HepG2 (cell line): ENCODE results near the gene MYLK2. TPM values are rescaled to one million over a fixed set of nuclear protein-coding genes. Genes with fewer than 3 reads are reported as not detected.

Source experiments
- DNMT3B ChIP-seq: conservative IDR thresholded peaks from 2 replicates; pipeline ENCODE4 v1.6.1; 2016; ENCODE audit warnings: missing biosample characterization, control low read depth
- GATAD2A ChIP-seq: IDR thresholded peaks from 2 replicates; pipeline ENCODE4 v1.6.1; 2016
- GFI1 ChIP-seq: sonication (generic); formaldehyde crosslinking; IDR thresholded peaks from 2 replicates; pipeline ENCODE4 v1.5.0; 2020; ENCODE audit warnings: missing genetic modification reagents, mild to moderate bottlenecking, borderline replicate concordance
- HNF4A ChIP-seq: sonication (generic); formaldehyde crosslinking; IDR thresholded peaks from 2 replicates; pipeline ENCODE4 v1.4.0; 2020; ENCODE audit warnings: missing genetic modification reagents
- JUND ChIP-seq: sonication (generic); formaldehyde crosslinking; IDR thresholded peaks from 2 replicates; pipeline ENCODE4 v1.8.0; 2022; ENCODE audit warnings: mild to moderate bottlenecking, missing genetic modification reagents
- KAT7 ChIP-seq: IDR thresholded peaks from 2 replicates; pipeline ENCODE4 v1.6.1; 2018; ENCODE audit warnings: borderline replicate concordance, missing compliant biosample characterization
- PAWR ChIP-seq: sonication (generic); formaldehyde crosslinking; IDR thresholded peaks from 2 replicates; pipeline ENCODE4 v1.4.0; 2020; ENCODE audit warnings: missing genetic modification reagents, mild to moderate bottlenecking, borderline replicate concordance
- RNF2 ChIP-seq: fragments of 450-650 bp; conservative IDR thresholded peaks from 2 replicates; pipeline ENCODE4 v1.6.1; 2016; ENCODE audit warnings: low read depth
- TCF7 ChIP-seq: sonication (generic); IDR thresholded peaks from 2 replicates; pipeline ENCODE4 v1.6.1; 2016; ENCODE audit warnings: antibody characterized with exemption, low read depth
- TRIM24 ChIP-seq: sonication (generic); formaldehyde crosslinking; IDR thresholded peaks from 2 replicates; pipeline ENCODE4 v1.8.0; 2022; ENCODE audit warnings: mild to moderate bottlenecking, missing genetic modification reagents
- YY1 ChIP-seq: IDR thresholded peaks from 2 replicates; pipeline ENCODE4 v1.6.1; 2011; ENCODE audit warnings: low read length, low read depth, moderate library complexity, mild to moderate bottlenecking; ENCODE audit not compliant: insufficient read depth, insufficient replicate concordance
- ZNF263 ChIP-seq: sonication (generic); formaldehyde crosslinking; IDR thresholded peaks from 2 replicates; pipeline ENCODE4 v1.4.0; 2020; ENCODE audit warnings: missing genetic modification reagents
- ZNF552 ChIP-seq: sonication (generic); formaldehyde crosslinking; IDR thresholded peaks from 2 replicates; pipeline ENCODE4 v1.9.0; 2022; ENCODE audit warnings: missing genetic modification reagents, mild to moderate bottlenecking, borderline replicate concordance
- polyA plus RNA-seq, 8 experiments: library from polyadenylated mRNA; depleted of rRNA in 3 of 8; stranded (reverse) in 7 of 8; unstranded in 1 of 8; fragments of >200 nt; fragmentation: Illumina TruSeq in 4 of 8; extraction: Trizol in 4 of 8; gene quantifications; 2 replicates each; pipeline versions ENCODE4 v1.2.1 to v1.2.3, GENCODE V29; 2011 to 2016; ENCODE audit warnings: low read depth in 4 of 8, missing spikeins in 1 of 8, mixed read lengths in 1 of 8; ENCODE audit not compliant: insufficient read depth in 1 of 8
- total RNA-seq, 5 experiments: library from RNA; depleted of rRNA; stranded (reverse); fragments of >200 nt; fragmentation: Illumina TruSeq; extraction: Trizol; gene quantifications; 2 replicates each; pipeline ENCODE4 v1.2.3, GENCODE V29; 2016; ENCODE audit warnings: low read depth in 1 of 5
- TF ChIP-seq, protein P1 (sequence below): sonication (generic); formaldehyde crosslinking; IDR thresholded peaks from 2 replicates; pipeline ENCODE4 v1.8.0; 2022; ENCODE audit warnings: missing genetic modification reagents, low read depth, mild to moderate bottlenecking, borderline replicate concordance
- TF ChIP-seq, protein P2 (sequence below), 2 experiments: sonication (generic) in 1 of 2; formaldehyde crosslinking in 1 of 2; IDR thresholded peaks; 2 replicates each; pipeline versions ENCODE4 v1.4.0 to v1.6.1; 2018 to 2020; ENCODE audit warnings: missing genetic modification reagents in 2 of 2, borderline replicate concordance in 1 of 2, low read depth in 1 of 2, mild to moderate bottlenecking in 1 of 2, missing biosample characterization in 1 of 2
- TF ChIP-seq, protein P3 (sequence below): sonication (generic); formaldehyde crosslinking; IDR thresholded peaks from 2 replicates; pipeline ENCODE4 v1.5.0; 2020; ENCODE audit warnings: mild to moderate bottlenecking, missing genetic modification reagents, borderline replicate concordance
- TF ChIP-seq, protein P4 (sequence below), 2 experiments: sonication (generic) in 1 of 2; formaldehyde crosslinking in 1 of 2; IDR thresholded peaks; 2 replicates each; pipeline versions ENCODE4 v1.4.0 to v1.6.1; 2016 to 2020; ENCODE audit warnings: borderline replicate concordance in 1 of 2, low read depth in 1 of 2, mild to moderate bottlenecking in 1 of 2, missing genetic modification reagents in 1 of 2

MYLK2 gene
- total and polyA plus RNA-seq, 2 of the 13 experiments (the other 11 are each of a cell fraction or from before 2014, with no cell fraction given): 0.27 TPM; not detected in 1

DNA sequence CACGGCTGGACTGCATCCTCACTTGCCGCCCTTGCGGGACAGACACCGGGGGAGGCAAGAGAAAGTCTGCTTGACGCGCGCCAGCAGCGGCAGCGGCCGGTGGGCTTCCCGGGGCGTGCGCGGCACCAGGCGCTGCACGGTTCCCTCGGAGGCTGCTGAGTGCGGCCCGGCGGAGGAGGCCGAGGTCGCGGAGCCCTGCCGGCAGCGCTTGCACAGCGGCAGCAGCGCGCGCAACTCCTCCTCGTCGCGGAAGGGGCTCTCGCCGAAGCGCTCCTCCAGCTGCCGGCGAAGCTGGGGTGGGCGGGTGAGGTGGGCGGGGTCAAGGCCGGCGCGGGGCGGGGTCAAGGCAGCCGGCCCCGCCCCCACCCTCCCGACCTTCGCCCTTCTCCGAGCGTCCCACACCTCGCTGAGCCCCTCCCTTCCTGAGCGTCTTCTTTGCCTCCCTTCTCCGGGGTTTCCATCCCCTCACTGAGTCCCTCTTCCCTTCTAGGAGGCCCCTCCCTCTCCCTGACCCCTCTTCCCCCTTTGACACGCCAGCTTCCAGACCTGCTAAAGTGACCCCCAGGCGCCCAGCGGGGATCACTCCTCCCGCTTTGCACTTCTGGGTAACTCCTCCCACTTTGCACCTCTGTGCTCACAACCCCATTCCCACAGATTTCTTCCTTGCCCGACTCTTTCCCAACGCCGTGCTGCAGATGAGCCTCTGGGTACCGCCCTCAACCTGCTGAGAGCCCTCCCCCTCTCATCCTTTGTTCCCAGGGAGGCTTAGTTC lies 42.4 kb downstream of the MYLK2 start (continued):
- TF ChIP-seq ZNF263 (CRISPR knock-in tag) (peak; percentile 21), PAWR (no peak), JUND (CRISPR knock-in tag) (no peak), GFI1 (CRISPR knock-in tag) (peak; percentile 75; the same call in 1 of the 2 replicates), ZNF552 (CRISPR knock-in tag) (peak; percentile 5; the same call in 1 of the 2 replicates), HNF4A (CRISPR knock-in tag) (peak; percentile 41; the same call in 1 of the 2 replicates), RNF2 (peak; percentile 69; the same call in 1 of the 2 replicates), TRIM24 (CRISPR knock-in tag) (no peak), GATAD2A (no peak), KAT7 (peak; percentile 32; the same call in 1 of the 2 replicates), DNMT3B (no peak), TCF7 (no peak), YY1 (no peak)
- TF ChIP-seq, protein P1, sequence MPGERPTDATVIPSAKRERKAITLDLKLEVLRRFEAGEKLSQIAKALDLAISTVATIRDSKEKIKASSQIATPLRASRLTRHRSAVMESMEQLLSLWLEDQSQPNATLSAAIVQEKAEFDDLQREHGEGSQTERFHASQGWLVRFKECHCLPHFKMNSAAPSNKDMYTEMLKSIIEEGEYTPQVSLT: no peak
- TF ChIP-seq, protein P2, sequence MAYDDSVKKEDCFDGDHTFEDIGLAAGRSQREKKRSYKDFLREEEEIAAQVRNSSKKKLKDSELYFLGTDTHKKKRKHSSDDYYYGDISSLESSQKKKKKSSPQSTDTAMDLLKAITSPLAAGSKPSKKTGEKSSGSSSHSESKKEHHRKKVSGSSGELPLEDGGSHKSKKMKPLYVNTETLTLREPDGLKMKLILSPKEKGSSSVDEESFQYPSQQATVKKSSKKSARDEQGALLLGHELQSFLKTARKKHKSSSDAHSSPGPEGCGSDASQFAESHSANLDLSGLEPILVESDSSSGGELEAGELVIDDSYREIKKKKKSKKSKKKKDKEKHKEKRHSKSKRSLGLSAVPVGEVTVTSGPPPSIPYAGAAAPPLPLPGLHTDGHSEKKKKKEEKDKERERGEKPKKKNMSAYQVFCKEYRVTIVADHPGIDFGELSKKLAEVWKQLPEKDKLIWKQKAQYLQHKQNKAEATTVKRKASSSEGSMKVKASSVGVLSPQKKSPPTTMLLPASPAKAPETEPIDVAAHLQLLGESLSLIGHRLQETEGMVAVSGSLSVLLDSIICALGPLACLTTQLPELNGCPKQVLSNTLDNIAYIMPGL (CRISPR knock-in tag; IDR thresholded peaks at IDR 0.05; ENCODE audit: borderline replicate concordance in 1 of 2, low read depth in 1 of 2): 0 out of 4 replicates have a peak, but pooled peaks of 1 of the 2 experiments have one; percentile 49
- TF ChIP-seq, protein P3, sequence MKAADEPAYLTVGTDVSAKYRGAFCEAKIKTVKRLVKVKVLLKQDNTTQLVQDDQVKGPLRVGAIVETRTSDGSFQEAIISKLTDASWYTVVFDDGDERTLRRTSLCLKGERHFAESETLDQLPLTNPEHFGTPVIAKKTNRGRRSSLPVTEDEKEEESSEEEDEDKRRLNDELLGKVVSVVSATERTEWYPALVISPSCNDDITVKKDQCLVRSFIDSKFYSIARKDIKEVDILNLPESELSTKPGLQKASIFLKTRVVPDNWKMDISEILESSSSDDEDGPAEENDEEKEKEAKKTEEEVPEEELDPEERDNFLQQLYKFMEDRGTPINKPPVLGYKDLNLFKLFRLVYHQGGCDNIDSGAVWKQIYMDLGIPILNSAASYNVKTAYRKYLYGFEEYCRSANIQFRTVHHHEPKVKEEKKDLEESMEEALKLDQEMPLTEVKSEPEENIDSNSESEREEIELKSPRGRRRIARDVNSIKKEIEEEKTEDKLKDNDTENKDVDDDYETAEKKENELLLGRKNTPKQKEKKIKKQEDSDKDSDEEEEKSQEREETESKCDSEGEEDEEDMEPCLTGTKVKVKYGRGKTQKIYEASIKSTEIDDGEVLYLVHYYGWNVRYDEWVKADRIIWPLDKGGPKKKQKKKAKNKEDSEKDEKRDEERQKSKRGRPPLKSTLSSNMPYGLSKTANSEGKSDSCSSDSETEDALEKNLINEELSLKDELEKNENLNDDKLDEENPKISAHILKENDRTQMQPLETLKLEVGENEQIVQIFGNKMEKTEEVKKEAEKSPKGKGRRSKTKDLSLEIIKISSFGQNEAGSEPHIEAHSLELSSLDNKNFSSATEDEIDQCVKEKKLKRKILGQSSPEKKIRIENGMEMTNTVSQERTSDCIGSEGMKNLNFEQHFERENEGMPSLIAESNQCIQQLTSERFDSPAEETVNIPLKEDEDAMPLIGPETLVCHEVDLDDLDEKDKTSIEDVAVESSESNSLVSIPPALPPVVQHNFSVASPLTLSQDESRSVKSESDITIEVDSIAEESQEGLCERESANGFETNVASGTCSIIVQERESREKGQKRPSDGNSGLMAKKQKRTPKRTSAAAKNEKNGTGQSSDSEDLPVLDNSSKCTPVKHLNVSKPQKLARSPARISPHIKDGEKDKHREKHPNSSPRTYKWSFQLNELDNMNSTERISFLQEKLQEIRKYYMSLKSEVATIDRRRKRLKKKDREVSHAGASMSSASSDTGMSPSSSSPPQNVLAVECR (CRISPR knock-in tag): peak; percentile 74; the same call in 1 of the 2 replicates
- TF ChIP-seq, protein P4, sequence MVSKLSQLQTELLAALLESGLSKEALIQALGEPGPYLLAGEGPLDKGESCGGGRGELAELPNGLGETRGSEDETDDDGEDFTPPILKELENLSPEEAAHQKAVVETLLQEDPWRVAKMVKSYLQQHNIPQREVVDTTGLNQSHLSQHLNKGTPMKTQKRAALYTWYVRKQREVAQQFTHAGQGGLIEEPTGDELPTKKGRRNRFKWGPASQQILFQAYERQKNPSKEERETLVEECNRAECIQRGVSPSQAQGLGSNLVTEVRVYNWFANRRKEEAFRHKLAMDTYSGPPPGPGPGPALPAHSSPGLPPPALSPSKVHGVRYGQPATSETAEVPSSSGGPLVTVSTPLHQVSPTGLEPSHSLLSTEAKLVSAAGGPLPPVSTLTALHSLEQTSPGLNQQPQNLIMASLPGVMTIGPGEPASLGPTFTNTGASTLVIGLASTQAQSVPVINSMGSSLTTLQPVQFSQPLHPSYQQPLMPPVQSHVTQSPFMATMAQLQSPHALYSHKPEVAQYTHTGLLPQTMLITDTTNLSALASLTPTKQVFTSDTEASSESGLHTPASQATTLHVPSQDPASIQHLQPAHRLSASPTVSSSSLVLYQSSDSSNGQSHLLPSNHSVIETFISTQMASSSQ (IDR thresholded peaks at IDR 0.05; ENCODE audit: low read depth): no peak
- TF ChIP-seq, protein P4 (CRISPR knock-in tag; IDR thresholded peaks at IDR 0.05; ENCODE audit: borderline replicate concordance): no peak
